SJCRH30 (cell line): ENCODE measurements around the gene ZMYM2. TPM values are rescaled to one million over a fixed set of nuclear protein-coding genes. Genes with fewer than 3 reads are reported as not detected.
A peak's percentile ranks its signal among the peaks of the same experiment; 100 is the strongest.
"Not testable (repeated sequence)": the region's sequence is repeated elsewhere in the genome, so short reads cannot be mapped to it uniquely, and the experiment has no call there.

Experiments
- DNase-seq, 2 experiments: peaks; one replicate each; pipeline ENCODE4 v3.0.0-alpha.2; 2015 to 2020
- H3K27ac ChIP-seq: fragments of 250-450 bp; sonication (Bioruptor Pico); 2 replicates; pipeline ENCODE4 v1.5.1; 2020; ENCODE audit warnings: mild to moderate bottlenecking, moderate library complexity
- H3K27me3 ChIP-seq: fragments of 250-450 bp; sonication (Bioruptor Pico); 2 replicates; pipeline ENCODE4 v1.5.1; 2020; ENCODE audit warnings: mild to moderate bottlenecking, moderate library complexity
- H3K36me3 ChIP-seq: fragments of 250-450 bp; sonication (Bioruptor Pico); 2 replicates; pipeline ENCODE4 v1.5.1; 2020; ENCODE audit warnings: mild to moderate bottlenecking, moderate library complexity
- H3K4me1 ChIP-seq: fragments of 250-450 bp; sonication (Bioruptor Pico); 2 replicates; pipeline ENCODE4 v1.5.1; 2020; ENCODE audit warnings: mild to moderate bottlenecking, moderate library complexity
- H3K4me3 ChIP-seq: fragments of 250-450 bp; sonication (Bioruptor Pico); 2 replicates; pipeline ENCODE4 v1.5.1; 2020; ENCODE audit warnings: mild to moderate bottlenecking, moderate library complexity
- H3K9me3 ChIP-seq: fragments of 250-450 bp; sonication (Bioruptor Pico); replicated peaks from 2 replicates; pipeline ENCODE4 v1.5.1; 2020; ENCODE audit warnings: mild to moderate bottlenecking, moderate library complexity
- total RNA-seq: library from RNA; depleted of rRNA; stranded (reverse); fragments of >200 nt; shearing (Covaris generic); gene quantifications from 2 replicates; pipeline ENCODE4 v1.2.3, GENCODE V29; 2014

The ZMYM2 gene
- total RNA-seq, 1 experiment from 2014 or later, result 109 TPM

GRCh38 chr13:19961924-19962323 is 3.4 kb downstream of the ZMYM2 start:
- no peak overlapping the region for H3K27ac ChIP-seq
- DNase-seq, result no peak

GRCh38 chr13:19962894-19963293 is 4.4 kb downstream of the ZMYM2 start:
- peaks cover 46% of the 10 kb centered on the region for H3K36me3 ChIP-seq

More at GRCh38 chr13:19961924-19962323, 3.4 kb downstream of the ZMYM2 start:
- Histone ChIP-seq H3K9me3 (no peaks in the 10 kb centered on the region), H3K27me3 (no peaks in the 10 kb centered on the region), H3K4me3 (no peak overlapping the region), H3K4me1 (peaks cover 12% of the 10 kb centered on the region), H3K36me3 (peaks cover 38% of the 10 kb centered on the region)

GRCh38 chr13:19967621-19968020 is 9.1 kb downstream of the ZMYM2 start:
- H3K4me3 ChIP-seq, result no peak overlapping the region
- H3K27me3 ChIP-seq, result no peaks in the 10 kb centered on the region
- H3K4me1 ChIP-seq, result no peaks in the 10 kb centered on the region
- no peak for DNase-seq
- H3K9me3 ChIP-seq, result no peaks in the 10 kb centered on the region
- H3K27ac ChIP-seq, result no peak overlapping the region
- peaks cover 65% of the 10 kb centered on the region for H3K36me3 ChIP-seq

More at GRCh38 chr13:19962894-19963293, 4.4 kb downstream of the ZMYM2 start:
- DNase-seq, result no peak
- Histone ChIP-seq H3K27ac (no peak overlapping the region), H3K9me3 (no peaks in the 10 kb centered on the region), H3K27me3 (no peaks in the 10 kb centered on the region), H3K4me1 (peaks cover 12% of the 10 kb centered on the region), H3K4me3 (no peak overlapping the region)

GRCh38 chr13:19974498-19975009 is 16.0 kb downstream of the ZMYM2 start:
- not testable (repeated sequence) for H3K27me3 ChIP-seq, H3K27ac ChIP-seq, H3K4me1 ChIP-seq, H3K4me3 ChIP-seq, H3K9me3 ChIP-seq, DNase-seq
- peaks cover 64% of the 10 kb centered on the region for H3K36me3 ChIP-seq

- no peak for DNase-seq
- Histone ChIP-seq H3K27ac (no peak overlapping the region), H3K4me1 (peaks cover 5% of the 10 kb centered on the region), H3K36me3 (peaks cover 47% of the 10 kb centered on the region), H3K27me3 (no peaks in the 10 kb centered on the region), H3K4me3 (no peak overlapping the region), H3K9me3 (no peaks in the 10 kb centered on the region; the same call in 1 of the 2 replicates)
Measured at GRCh38 chr13:19978831-19979437, 20.4 kb downstream of the ZMYM2 start.

- DNase-seq, result peak in 1 of 2 experiments; percentile 15
- Histone ChIP-seq H3K36me3 (peaks cover 35% of the 10 kb centered on the region), H3K9me3 (no peaks in the 10 kb centered on the region; the same call in 1 of the 2 replicates), H3K27me3 (no peaks in the 10 kb centered on the region), H3K4me1 (peaks cover 5% of the 10 kb centered on the region), H3K4me3 (no peak overlapping the region), H3K27ac (no peak overlapping the region)
Measured at GRCh38 chr13:19981685-19982238, 23.2 kb downstream of the ZMYM2 start.

GRCh38 chr13:19982447-19983043 is 24.0 kb downstream of the ZMYM2 start:
- Histone ChIP-seq H3K36me3 (peaks cover 31% of the 10 kb centered on the region), H3K4me3 (no peak overlapping the region), H3K27me3 (no peaks in the 10 kb centered on the region), H3K9me3 (no peaks in the 10 kb centered on the region), H3K27ac (no peak overlapping the region), H3K4me1 (peaks cover 5% of the 10 kb centered on the region)
- no peak for DNase-seq

GRCh38 chr13:19984430-19985218 is 26.1 kb downstream of the ZMYM2 start:
- H3K4me3 ChIP-seq, result no peak overlapping the region
- H3K36me3 ChIP-seq, result peaks cover 14% of the 10 kb centered on the region
- no peaks in the 10 kb centered on the region for H3K9me3 ChIP-seq
- no peak overlapping the region for H3K27ac ChIP-seq
- no peaks in the 10 kb centered on the region for H3K27me3 ChIP-seq
- DNase-seq, result peak in 1 of 2 experiments; percentile 50
- peaks cover 5% of the 10 kb centered on the region for H3K4me1 ChIP-seq

- Histone ChIP-seq H3K4me1 (peaks cover 5% of the 10 kb centered on the region), H3K27ac (no peak overlapping the region), H3K27me3 (no peaks in the 10 kb centered on the region), H3K4me3 (no peak overlapping the region), H3K36me3 (peaks cover 11% of the 10 kb centered on the region), H3K9me3 (no peaks in the 10 kb centered on the region)
- DNase-seq, result no peak
Measured at GRCh38 chr13:19985219-19985556, 26.7 kb downstream of the ZMYM2 start.

- Histone ChIP-seq H3K36me3 (peaks cover 46% of the 10 kb centered on the region), H3K9me3 (no peaks in the 10 kb centered on the region), H3K27me3 (no peaks in the 10 kb centered on the region), H3K4me1 (no peaks in the 10 kb centered on the region), H3K4me3 (no peak overlapping the region), H3K27ac (no peak overlapping the region)
- DNase-seq, result no peak
Measured at GRCh38 chr13:19991531-19991930, 33.0 kb downstream of the ZMYM2 start.

GRCh38 chr13:19993024-19993423 is 34.5 kb downstream of the ZMYM2 start:
- no peak overlapping the region for H3K4me3 ChIP-seq
- no peak for DNase-seq
- no peaks in the 10 kb centered on the region for H3K27me3 ChIP-seq
- H3K36me3 ChIP-seq, result peaks cover 51% of the 10 kb centered on the region
- no peaks in the 10 kb centered on the region for H3K4me1 ChIP-seq
- no peak overlapping the region for H3K27ac ChIP-seq
- H3K9me3 ChIP-seq, result no peaks in the 10 kb centered on the region

GRCh38 chr13:19998960-19999359 is 40.4 kb downstream of the ZMYM2 start:
- Histone ChIP-seq H3K4me1 (no peaks in the 10 kb centered on the region), H3K27me3 (no peaks in the 10 kb centered on the region), H3K9me3 (no peaks in the 10 kb centered on the region), H3K36me3 (peaks cover 31% of the 10 kb centered on the region), H3K4me3 (no peak overlapping the region), H3K27ac (no peak overlapping the region)
- no peak for DNase-seq

- H3K27me3 ChIP-seq, result no peaks in the 10 kb centered on the region
- H3K36me3 ChIP-seq, result peaks cover 30% of the 10 kb centered on the region
- no peak overlapping the region for H3K27ac ChIP-seq
- no peak for DNase-seq
- H3K9me3 ChIP-seq, result no peaks in the 10 kb centered on the region
- no peaks in the 10 kb centered on the region for H3K4me1 ChIP-seq
- no peak overlapping the region for H3K4me3 ChIP-seq
Measured at GRCh38 chr13:20000062-20000552, 41.6 kb downstream of the ZMYM2 start.

GRCh38 chr13:20001366-20002190 is 43.1 kb downstream of the ZMYM2 start:
- peaks cover 32% of the 10 kb centered on the region for H3K36me3 ChIP-seq
- DNase-seq, result no peak
- H3K27ac ChIP-seq, result no peak overlapping the region
- no peaks in the 10 kb centered on the region for H3K4me1 ChIP-seq
- H3K9me3 ChIP-seq, result no peaks in the 10 kb centered on the region
- H3K27me3 ChIP-seq, result no peaks in the 10 kb centered on the region
- no peak overlapping the region for H3K4me3 ChIP-seq
